A549 treated with AZD9567 at 1 μM for 4 hours (cell line): ENCODE results near the gene MFSD6. TPM values are rescaled to one million over a fixed set of nuclear protein-coding genes. Genes with fewer than 3 reads are reported as not detected.

Experiments used
- total RNA-seq: library from RNA; stranded (reverse); fragments of 200-300 nt; extraction: Qiagen RNA extraction; gene quantifications from 5 replicates; pipeline ENCODE4 v1.2.3, GENCODE V29; 2022; ENCODE audit not compliant: insufficient read depth

Gene MFSD6
- 21.3 to 32.3 TPM (median 28.9 TPM) in 5 replicates for total RNA-seq

DNA sequence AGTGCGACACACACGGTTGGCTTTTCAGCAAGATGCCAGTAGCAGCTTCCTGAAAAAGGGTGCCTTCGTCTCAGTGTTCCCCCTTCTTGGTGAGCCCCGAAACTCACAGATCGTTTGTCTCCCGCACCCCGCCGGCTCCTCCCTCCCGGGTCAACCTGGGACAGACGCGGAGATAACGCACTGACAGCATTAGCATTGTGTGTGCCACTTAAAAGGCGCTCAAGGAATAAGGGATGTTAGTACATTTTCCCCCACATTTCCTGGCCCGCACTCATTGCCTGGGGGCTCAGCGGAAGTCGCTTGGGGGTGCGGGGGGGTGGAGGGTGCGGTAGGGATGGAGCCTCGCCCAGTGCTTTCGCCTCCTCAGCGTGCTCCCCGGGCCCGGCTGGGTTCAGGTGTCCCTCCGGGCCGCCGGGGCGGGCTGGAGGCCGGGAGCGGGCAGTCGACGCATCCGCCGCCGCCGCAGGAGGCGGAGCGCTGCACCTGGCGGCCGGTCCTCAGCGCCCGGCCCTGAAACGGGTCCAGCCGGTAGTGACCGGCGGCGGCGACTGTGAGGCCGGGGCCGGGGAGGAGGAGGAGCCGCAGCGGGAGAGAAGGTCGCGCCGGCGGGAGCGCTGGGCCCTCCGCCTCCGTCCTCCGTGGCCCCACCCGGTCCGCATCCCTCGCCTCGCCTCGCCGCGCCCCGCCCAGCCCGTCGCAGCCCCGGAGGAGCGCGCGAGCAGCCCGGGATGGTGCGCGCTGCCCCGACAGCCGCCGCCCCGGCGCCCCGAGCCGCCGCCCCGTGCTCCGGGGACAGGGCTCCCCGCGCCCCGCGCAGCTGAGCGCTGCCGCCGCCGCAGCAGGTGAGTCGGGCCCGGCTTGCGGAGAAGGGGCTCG is at the start of gene MFSD6:
MFSD6 (plus strand) TSS at position 694 of the 876 bp plus-strand sequence. CDS start 27,675 bp downstream, outside the sequence.

DNA sequence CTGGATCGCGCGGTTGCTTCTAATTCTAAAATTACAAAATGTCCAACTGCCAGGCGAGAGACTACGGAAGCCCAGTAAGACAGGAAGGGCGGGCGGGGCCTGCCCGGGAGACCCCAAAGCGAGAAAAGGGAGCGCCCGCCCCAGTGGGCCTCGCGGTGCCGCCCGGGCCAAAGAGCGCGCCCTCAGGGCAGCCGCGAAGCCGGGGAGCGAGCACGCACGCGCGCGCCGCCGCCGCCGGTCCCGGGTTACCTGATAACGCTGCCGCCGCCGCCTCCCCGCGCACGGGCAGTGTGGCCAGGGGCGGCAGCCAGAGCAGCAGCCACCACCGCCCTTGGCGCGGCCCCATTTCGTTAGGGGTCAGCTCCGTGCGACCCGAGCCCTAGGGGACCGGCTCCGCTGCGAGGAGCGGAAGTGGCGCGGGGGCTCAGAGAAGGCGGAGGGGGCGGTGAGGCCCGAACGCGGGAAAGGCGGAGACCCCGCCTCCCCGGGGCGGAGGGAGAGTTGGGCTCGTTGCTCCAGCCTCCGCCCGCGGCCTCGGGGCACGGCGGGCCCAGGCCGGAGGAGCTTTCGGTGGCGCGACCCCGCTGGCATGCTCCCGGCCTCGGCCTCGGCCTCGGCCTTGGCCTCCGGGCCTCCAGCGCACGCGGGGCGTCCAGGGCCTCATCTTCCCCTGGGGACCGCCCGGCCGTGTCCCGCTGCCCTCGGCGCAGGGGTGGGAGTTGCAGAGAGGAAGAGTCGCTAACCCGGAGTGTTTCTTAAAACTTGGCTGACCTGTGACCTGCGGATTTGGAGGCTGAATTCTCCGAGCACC is 126.4 kb downstream of the MFSD6 start, which contains the start of gene NEMP2:
NEMP2 (minus strand) TSS at position 413 of the 811 bp plus-strand sequence; CDS start at position 346, 67 bp downstream.

Other genes starting within 250 kb of the MFSD6 start
- gene HIBCH, start 88.5 kb upstream of the MFSD6 start, total RNA-seq = 12.7 to 27.4 TPM (median 14.8 TPM) in 5 replicates
- 25.8 to 58.0 TPM (median 32.0 TPM) in 5 replicates for gene INPP1, start 64.8 kb upstream of the MFSD6 start, total RNA-seq
- 4.1 to 7.8 TPM (median 7.3 TPM) in 5 replicates for gene NEMP2, start 126.4 kb downstream of the MFSD6 start, total RNA-seq
- 24.0 to 43.9 TPM (median 35.2 TPM) in 5 replicates for gene NAB1, start 240.7 kb downstream of the MFSD6 start, total RNA-seq